GM18858 (cell line): Measurements from ENCODE around the gene NMRK1.
A peak's percentile ranks its signal among the peaks of the same experiment; 100 is the strongest.

ENCODE experiments used
- ATAC-seq: cut with Tn5 transposase; IDR thresholded peaks from one replicate; pipeline ENCODE4 v1.9.1; 2021; ENCODE audit not compliant: unreplicated experiment

NMRK1 gene

DNA sequence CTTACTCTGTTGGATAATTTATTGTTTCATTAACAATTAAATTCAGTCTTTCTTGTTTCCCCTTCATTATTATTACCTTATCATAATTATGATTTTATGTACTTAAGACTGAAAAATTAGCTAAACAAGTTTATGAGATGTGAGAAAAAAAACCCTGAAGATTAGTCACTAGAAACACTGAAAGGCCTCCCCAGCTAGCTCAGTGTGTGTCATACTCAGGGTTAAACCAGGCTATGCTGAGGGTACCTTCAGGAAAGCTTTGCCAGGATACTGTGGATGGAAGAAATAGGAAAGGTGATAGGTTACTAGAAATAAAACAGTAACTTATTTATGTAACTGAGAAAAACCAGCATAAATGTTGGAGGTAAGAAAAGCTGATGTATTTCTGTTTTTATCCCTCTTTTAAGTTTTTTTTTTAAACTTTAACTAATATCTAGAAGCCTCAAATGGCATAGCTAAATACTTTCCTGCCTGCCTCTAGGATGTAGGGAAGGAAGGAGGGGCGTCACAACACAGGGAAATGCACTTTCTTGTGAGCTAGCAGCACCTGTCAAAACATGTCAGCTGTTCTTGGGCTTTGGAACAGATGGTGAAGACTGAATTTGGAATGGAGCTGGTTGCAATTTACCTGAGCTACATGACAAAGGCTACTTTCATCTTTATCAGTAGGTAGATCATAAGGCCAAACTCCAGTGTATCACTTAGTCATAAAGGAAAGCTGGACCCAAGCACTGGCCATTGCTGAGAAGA is 24.2 kb downstream of the NMRK1 start:
- no peak for ATAC-seq

GRCh38 chr9:75061169-75061568 is 26.8 kb downstream of the NMRK1 start:
- no peak for ATAC-seq

- ATAC-seq = no peak
These were observed 33.5 kb downstream of the NMRK1 start for GRCh38 chr9:75054368-75055001.

GRCh38 chr9:75053869-75054268 is 34.1 kb downstream of the NMRK1 start:
- peak; percentile 99 for ATAC-seq

DNA sequence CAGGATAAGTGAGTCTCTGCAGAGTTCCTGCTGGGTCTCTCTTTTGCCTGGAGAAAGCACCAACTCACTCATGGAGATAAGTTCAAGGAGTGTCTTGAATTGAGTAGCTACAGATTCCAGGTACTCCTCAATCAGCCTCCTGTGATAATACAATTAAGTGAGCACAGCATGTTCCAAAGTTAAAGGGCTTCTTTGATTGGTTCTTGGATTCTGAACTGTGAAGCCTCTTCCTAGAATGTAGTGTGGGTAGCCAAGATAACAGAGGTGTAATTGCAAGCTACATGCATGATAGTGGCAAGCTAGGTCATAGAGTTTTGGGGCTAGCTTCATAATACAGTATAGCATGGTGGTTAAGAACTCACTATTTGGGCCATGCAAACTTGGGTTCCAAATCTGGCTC is 36.7 kb downstream of the NMRK1 start:
- no peak for ATAC-seq

- no peak for ATAC-seq
These were observed 40.4 kb downstream of the NMRK1 start for GRCh38 chr9:75047506-75047905.

DNA sequence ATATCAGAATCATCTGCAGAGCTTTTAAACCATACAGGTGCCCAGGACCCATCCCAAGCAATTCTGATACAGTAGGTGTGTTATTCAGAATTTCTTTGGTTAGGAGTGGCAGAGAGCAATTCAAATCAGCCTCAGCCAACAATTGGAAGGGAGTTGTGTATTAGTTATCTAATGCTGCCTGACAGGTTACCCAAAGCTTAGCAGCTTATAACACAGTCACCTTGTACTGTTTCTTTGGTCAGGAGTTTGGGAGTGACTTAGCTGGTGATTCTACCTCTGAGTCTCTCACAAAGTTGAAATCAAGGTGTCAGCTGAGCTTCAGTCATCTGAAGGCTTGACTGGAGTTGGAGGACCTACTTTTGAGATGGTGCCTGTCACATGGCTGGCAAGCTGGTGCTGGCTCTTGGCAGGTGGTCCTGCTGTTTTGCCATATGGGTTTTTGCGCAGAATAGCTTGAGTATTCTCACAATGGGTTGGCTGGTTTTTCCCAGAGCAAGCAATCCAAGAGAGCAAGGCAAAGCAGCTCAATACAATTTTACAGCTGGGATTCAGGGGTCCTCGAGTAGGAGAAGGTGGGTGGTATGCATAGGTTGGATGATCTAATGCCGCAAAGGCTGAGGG is 41.1 kb downstream of the NMRK1 start:
- ATAC-seq = no peak

DNA sequence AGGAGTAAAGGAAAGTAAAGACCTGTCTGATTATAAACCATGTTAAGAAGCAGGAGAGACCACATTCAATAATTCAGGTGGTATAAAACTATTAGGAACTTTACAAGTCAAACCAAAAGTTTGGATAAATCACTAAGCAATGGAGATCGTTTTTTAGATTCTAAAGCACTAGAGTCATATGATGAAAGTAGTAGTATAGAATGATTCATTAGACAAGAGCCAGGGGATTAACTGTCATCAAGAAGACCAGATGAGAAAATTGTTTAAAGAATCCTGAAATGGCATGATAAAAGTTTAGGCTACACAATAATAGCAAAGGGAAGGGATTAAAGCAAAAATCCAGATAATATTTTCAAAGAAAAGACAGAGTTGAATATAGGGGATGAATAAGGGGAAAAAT is 46.9 kb downstream of the NMRK1 start:
- no peak for ATAC-seq

DNA sequence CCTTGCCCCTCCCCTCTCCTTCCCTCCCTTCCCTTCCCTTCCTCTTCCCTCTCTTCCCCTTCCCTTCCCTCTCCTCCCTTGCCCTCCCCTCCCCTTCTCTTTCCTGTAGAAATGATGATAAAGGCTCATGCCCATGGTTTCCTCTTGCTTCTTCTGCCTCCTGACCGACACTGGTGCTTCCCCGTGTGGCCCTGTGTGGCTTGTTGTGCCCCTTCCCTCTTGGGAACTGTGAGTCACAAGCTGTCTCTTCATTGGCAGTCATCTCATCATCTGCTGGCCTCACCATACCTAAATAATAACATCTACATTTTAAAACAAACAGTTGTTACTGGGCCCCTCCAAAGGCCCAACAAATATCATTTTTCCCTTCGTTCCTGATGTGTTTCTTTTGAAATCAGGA is 48.2 kb downstream of the NMRK1 start:
- ATAC-seq = no peak

- ATAC-seq = no peak
These were observed 48.9 kb downstream of the NMRK1 start for GRCh38 chr9:75039009-75039408.

GRCh38 chr9:75036793-75037192 is 51.2 kb downstream of the NMRK1 start:
- no peak for ATAC-seq

DNA sequence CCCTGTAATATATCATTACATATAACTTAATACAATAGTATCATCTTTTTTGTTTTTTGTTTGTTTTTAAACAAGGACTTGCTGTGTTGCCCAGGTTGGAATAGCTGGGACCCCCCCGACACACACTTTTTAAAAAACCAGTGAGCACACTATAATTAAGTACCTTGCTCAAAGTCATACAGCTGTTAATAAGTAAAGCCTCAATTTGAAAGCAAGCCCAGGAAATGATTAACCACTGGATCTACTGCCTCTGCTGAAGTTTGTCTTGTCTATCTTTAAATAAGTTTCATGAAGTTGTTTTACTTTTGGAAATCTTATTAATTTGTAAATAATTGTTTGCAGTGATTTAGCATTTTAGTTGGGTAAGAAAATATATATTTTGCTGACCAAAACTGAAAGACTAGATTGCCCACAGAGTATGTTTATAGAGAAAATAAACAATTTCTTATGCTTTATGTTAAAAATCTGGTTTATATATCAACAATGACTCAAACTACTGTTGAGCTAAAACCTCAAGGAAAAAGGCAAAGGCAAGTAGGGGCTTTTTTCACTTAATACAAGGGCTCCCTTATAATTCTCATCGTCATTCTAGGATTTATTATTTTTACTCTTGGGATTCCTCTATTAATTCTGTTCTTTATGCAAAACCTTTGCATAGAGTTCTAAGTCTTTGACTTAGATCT is 54.0 kb downstream of the NMRK1 start:
- ATAC-seq = peak; percentile 64

GRCh38 chr9:75027187-75028107 is 60.5 kb downstream of the NMRK1 start:
- ATAC-seq = peak; percentile 19

DNA sequence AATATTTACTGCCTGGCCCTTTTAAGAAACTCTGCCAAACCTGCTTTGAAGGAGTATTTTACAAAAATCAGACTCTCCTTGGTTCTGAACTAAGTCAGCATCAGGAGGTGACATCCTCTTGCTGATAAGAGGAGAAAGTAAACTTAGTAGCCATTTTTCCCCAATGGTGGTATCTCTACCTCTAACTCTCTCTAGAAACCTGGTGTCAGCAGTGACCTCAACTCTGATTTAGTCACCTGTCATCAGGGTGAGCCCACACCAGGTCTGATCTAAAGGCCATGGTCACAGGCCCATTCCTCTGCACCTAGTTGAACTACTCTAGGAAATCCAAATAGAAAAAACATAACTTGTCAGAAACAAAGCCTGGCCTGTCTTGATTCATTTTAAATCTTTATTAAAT is 64.1 kb downstream of the NMRK1 start:
- no peak for ATAC-seq

GRCh38 chr9:75019654-75020053 is 68.3 kb downstream of the NMRK1 start:
- ATAC-seq = no peak

DNA sequence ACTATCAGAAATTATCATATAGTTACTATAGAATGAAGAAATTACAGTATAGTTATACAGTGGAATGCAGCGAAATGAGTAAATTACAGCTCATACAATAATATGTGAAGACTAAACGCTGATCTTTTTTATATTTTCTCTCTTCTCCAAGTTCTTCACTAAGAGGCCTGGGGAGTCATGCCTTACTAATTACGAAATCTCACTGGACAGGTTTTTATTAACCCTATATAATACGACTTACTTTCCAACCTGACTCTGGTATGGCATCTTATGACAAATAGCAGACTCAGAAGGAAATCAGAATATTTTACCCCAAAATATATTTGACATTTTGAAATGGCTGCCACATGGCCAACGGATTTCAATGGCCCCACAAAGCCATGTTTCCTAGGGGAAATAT is 68.9 kb downstream of the NMRK1 start:
- ATAC-seq = no peak

DNA sequence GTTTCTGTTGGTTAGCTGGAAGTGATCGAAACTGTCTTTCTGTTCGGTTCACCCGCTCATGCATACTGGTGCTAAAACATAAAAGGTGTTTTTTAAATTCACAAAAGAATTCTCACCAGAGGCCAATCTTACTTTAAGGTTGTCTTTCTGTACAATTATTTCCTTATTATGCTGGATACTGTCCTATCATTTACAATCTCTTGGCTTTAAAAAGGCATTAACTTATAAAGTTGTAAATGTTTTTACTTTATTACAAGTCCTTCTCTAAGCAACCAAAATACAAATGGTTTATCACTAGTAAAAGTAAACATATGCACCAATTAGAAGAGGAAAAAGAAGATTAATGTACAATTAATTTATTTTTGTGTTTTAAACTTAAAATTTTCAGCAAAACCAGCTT is 70.6 kb downstream of the NMRK1 start:
- no peak for ATAC-seq

DNA sequence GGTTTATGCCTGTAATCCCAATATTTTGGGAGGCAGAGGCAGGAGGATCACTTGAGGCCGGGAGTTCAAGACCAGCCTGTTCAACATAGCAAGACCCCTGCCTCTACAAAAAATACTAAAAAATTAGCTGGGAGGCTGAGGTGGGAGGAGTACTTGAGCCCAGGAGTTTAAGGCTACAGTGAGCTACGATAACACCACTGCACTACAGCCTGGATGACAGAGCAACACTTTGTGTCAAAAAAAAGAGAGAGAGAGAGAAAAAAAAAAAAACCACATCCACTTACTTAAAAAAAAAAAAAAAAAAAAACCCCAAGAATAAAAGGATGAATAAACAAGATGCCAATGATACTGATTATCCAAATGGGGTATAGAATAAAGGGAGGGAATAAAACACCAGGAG is 74.2 kb downstream of the NMRK1 start:
- no peak for ATAC-seq
